Mesangial cell (primary cell): ENCODE results near the gene LPP. TPM values are rescaled to one million over a fixed set of nuclear protein-coding genes. Genes with fewer than 3 reads are reported as not detected.

ENCODE experiments used
- total RNA-seq: library from RNA; depleted of rRNA; stranded (reverse); fragments of >200 nt; gene quantifications from 2 replicates; pipeline ENCODE4 v1.2.3, GENCODE V29; 2015

The LPP gene, protein sequence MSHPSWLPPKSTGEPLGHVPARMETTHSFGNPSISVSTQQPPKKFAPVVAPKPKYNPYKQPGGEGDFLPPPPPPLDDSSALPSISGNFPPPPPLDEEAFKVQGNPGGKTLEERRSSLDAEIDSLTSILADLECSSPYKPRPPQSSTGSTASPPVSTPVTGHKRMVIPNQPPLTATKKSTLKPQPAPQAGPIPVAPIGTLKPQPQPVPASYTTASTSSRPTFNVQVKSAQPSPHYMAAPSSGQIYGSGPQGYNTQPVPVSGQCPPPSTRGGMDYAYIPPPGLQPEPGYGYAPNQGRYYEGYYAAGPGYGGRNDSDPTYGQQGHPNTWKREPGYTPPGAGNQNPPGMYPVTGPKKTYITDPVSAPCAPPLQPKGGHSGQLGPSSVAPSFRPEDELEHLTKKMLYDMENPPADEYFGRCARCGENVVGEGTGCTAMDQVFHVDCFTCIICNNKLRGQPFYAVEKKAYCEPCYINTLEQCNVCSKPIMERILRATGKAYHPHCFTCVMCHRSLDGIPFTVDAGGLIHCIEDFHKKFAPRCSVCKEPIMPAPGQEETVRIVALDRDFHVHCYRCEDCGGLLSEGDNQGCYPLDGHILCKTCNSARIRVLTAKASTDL
- 75.0 and 108 TPM in 2 replicates for total RNA-seq

DNA sequence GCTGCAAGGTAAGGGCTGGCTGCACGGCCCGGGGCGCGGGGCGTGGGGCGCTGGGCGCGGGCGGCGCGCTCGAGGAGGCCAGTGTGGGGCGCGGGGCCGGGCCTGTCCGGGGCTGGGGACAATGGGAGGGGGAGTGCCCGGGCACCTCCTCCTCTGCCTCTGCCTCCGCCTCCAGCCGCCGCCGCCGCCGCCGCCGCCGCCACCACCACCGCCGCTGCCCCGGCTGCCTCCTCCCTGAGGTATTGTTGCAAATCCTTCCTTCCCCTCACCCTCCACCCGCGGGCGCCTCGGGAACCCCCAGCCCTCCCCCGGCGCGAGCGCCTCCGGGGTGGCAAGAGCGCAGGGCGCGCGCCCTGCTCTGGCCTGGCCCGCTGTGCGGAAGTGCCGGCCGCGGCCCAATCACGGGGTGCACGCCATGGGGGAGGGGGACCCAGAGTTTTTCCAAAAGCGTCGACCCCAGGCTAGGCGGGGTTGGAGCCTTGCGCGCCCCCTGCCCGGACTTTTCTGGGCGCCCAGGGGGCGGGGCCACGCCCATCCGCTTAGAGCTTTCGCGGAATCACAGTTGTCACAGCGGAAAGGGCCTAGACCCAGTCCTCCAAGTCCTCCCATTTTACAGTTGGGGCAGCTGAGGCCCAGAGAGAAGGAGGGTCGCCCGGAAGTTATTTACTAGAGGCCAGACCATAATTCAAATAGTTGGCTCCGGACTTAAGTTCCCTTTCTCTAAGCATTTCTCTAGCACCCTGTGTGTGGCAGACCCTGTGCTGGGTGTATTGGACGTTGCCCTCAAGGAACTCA is at the start of gene LPP:
TSS of gene LPP (plus strand) at position 144 of the 795 bp plus-strand sequence. CDS start 251,964 bp downstream, outside the sequence.

